ENCODE measurements around the gene RALY. TPM values are rescaled to one million over a fixed set of nuclear protein-coding genes. Genes with fewer than 3 reads are reported as not detected.
A peak's percentile ranks its signal among the peaks of the same experiment; 100 is the strongest.

RALY gene
- total RNA-seq, 3 donors from 2014 or later: 152 to 229 (median 215) TPM

DNA sequence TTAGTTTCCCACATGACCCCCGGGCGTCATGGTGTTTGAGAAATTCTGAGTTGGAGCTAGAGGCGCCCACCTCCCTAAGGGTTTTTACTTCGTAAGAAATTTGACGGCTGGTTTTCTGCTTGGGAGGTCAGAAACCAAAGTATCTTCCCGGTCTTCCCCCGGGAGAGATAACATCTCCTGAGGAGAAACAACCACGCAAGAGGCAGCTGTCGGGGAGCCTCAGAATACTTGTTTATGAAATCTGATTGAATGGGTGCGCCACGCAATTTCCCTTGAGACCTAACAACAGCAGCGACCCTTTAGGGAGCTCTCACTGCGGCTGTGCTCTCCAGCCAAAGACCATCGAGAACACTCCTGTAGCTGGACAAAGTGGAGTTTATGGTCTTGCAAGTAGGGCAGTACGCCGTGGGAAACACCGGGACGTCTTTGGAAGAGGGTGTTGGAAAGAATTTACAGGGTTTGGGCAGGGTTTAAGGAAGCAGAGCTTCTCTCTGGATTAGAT lies 118.9 kb downstream of the RALY start:
- DNase-seq (peak in 2 of 3 donors; percentile 55 to 59), ATAC-seq (peak; percentile 3)
- TF ChIP-seq, protein P1, sequence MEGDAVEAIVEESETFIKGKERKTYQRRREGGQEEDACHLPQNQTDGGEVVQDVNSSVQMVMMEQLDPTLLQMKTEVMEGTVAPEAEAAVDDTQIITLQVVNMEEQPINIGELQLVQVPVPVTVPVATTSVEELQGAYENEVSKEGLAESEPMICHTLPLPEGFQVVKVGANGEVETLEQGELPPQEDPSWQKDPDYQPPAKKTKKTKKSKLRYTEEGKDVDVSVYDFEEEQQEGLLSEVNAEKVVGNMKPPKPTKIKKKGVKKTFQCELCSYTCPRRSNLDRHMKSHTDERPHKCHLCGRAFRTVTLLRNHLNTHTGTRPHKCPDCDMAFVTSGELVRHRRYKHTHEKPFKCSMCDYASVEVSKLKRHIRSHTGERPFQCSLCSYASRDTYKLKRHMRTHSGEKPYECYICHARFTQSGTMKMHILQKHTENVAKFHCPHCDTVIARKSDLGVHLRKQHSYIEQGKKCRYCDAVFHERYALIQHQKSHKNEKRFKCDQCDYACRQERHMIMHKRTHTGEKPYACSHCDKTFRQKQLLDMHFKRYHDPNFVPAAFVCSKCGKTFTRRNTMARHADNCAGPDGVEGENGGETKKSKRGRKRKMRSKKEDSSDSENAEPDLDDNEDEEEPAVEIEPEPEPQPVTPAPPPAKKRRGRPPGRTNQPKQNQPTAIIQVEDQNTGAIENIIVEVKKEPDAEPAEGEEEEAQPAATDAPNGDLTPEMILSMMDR (IDR thresholded peaks at IDR 0.05): no peak
- Histone ChIP-seq H3K36me3 (ENCODE audit: low read depth) (no peaks in the 10 kb centered on the region), H3K4me1 (ENCODE audit: low read depth) (peaks cover 36% of the 10 kb centered on the region), H3K9me3 (no peaks in the 10 kb centered on the region), H3K4me3 (peak overlapping the region; percentile 91)
- intact Hi-C loops (cut with DNase I, micrococcal nuclease): no loop called here

- Histone ChIP-seq H3K4me1 (ENCODE audit: low read depth) (peaks cover 14% of the 10 kb centered on the region), H3K9me3 (no peaks in the 10 kb centered on the region), H3K4me3 (no peak overlapping the region), H3K36me3 (ENCODE audit: low read depth) (no peaks in the 10 kb centered on the region)
- no peak for DNase-seq
- intact Hi-C loops (cut with DNase I, micrococcal nuclease): no loop called here
- ATAC-seq: no peak
- TF ChIP-seq, protein P1 (IDR thresholded peaks at IDR 0.05): no peak
Observed at GRCh38 chr20:34114809-34115208, 121.1 kb downstream of the RALY start.

- H3K36me3 ChIP-seq (ENCODE audit: low read depth): no peaks in the 10 kb centered on the region
- H3K4me3 ChIP-seq: no peak overlapping the region
- intact Hi-C loops (cut with DNase I, micrococcal nuclease): no loop called here
- DNase-seq (no peak), ATAC-seq (no peak)
- TF ChIP-seq, protein P1 (IDR thresholded peaks at IDR 0.05): no peak
- H3K4me1 ChIP-seq (ENCODE audit: low read depth): peaks cover 10% of the 10 kb centered on the region
- H3K9me3 ChIP-seq: no peaks in the 10 kb centered on the region
Observed at GRCh38 chr20:34115232-34115631, 121.5 kb downstream of the RALY start.

- Histone ChIP-seq H3K4me3 (no peak overlapping the region), H3K36me3 (ENCODE audit: low read depth) (no peaks in the 10 kb centered on the region), H3K9me3 (no peaks in the 10 kb centered on the region), H3K4me1 (ENCODE audit: low read depth) (no peaks in the 10 kb centered on the region)
- ATAC-seq (no peak), DNase-seq (no peak)
- TF ChIP-seq, protein P1 (IDR thresholded peaks at IDR 0.05): no peak
- intact Hi-C loops (cut with DNase I, micrococcal nuclease): no loop called here
Observed at GRCh38 chr20:34120213-34120612, 126.5 kb downstream of the RALY start.

DNA sequence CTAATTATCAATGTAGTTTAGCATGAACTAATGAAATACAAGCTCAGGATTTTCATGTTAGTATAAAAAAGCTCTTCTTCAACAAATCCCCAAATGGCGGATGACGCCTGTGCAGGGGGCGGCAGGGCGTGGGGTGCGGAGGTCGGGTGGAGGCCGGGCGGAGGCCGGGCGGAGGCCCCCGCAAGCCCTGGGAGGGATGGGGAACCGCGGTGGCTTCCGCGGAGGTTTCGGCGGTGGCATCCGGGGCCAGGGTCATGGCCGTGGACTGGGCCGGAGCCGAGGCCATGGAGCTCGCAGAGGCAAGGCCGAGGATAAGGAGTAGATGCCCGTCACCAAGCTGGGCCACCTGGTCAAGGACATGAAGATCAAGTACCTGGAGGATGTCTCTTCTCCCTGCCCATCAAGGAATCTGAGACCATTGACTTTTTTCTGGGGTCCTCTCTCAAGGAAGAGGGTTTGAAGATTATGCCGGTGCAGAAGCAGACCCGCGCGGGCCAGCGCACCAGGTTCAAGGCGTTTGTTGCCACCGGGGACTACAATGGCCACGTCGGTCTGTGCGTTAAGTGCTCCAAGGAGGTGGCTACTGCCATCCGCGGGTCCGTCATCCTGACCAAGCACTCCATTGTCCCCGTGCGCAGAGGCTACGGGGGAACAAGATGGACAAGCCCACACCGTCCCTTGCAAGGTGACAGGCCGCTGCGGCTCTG lies 128.7 kb downstream of the RALY start:
- ATAC-seq (no peak), DNase-seq (no peak)
- Histone ChIP-seq H3K9me3 (no peaks in the 10 kb centered on the region), H3K4me1 (ENCODE audit: low read depth) (no peaks in the 10 kb centered on the region), H3K4me3 (no peak overlapping the region), H3K36me3 (ENCODE audit: low read depth) (no peaks in the 10 kb centered on the region)
- TF ChIP-seq, protein P1 (IDR thresholded peaks at IDR 0.05): no peak
- intact Hi-C loops (cut with DNase I, micrococcal nuclease): no loop called here
